Type B pancreatic cell (in vitro differentiated cells): ENCODE results near the gene PPT2. TPM values are rescaled to one million over a fixed set of nuclear protein-coding genes. Genes with fewer than 3 reads are reported as not detected.

ENCODE experiments used
- DNase-seq: peaks from one replicate; pipeline ENCODE4 v3.0.0; 2021; ENCODE audit warnings: mixed read lengths; ENCODE audit not compliant: unreplicated experiment; ENCODE audit errors: extremely low spot score
- H3K27ac Mint-ChIP-seq: 2 replicates; pipeline ENCODE4 v1.8.0; 2021; ENCODE audit warnings: mild to moderate bottlenecking, mixed read lengths
- H3K27me3 Mint-ChIP-seq: 2 replicates; pipeline ENCODE4 v1.8.0; 2021; ENCODE audit warnings: mixed read lengths
- H3K36me3 Mint-ChIP-seq: 2 replicates; pipeline ENCODE4 v1.8.0; 2021; ENCODE audit warnings: mixed read lengths
- H3K4me1 Mint-ChIP-seq: one replicate; pipeline ENCODE4 v1.8.0; 2021; ENCODE audit warnings: mixed read lengths; ENCODE audit not compliant: unreplicated experiment
- H3K4me3 Mint-ChIP-seq: 2 replicates; pipeline ENCODE4 v1.8.0; 2021; ENCODE audit warnings: mild to moderate bottlenecking, mixed read lengths
- H3K9me3 Mint-ChIP-seq: 2 replicates; pipeline ENCODE4 v1.8.0; 2021; ENCODE audit warnings: mixed read lengths
- total RNA-seq: library from RNA; stranded (reverse); gene quantifications from 2 replicates; pipeline ENCODE4 v1.2.1, GENCODE V29; 2021; ENCODE audit warnings: low replicate concordance
- TF ChIP-seq, protein P1 (sequence below): fragments of 200-600 bp; sonication (generic); conservative IDR thresholded peaks from 2 replicates; pipeline ENCODE4 v1.5.0; 2021; ENCODE audit warnings: antibody characterized with exemption, mild to moderate bottlenecking

The PPT2 gene
- total RNA-seq, 1 donor from 2014 or later: 46.9 TPM

DNA sequence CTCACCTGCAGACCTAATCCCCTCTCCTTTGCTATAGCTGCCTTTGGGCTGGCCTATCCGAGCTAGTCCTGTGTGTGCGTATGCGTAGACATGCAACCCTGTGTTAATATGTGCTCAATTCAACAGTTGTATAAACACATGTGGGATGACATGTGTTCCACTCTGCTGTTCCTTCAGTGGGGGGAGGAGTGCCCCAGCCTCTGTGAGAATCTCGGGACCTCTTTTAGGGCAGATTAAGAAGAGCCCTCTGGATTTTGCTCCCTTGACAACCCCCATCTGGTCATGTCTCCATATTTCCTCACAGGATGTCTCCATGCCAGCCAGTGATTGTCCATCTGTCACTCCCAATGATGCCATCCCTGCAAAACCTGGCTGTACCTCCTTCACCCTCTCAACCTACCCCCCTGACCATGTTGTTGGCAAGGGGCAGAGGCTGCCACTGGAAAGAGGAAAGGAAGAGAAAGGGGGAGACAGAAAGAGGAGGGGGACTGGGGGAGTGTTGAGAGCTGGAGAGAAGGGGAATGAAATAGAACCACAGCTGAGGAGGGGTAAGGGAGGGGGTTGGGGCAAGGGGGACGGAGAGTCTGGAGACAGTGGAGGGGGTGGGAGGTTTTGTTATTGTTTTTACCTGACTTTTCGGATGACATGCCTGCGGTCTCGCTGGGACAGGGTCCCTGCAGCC, 2.6 kb upstream of the PPT2 start:
- peaks cover 21% of the 10 kb centered on the region for H3K27me3 Mint-ChIP-seq
- H3K4me3 Mint-ChIP-seq: peak overlapping the region; percentile 36
- TF ChIP-seq, protein P1, sequence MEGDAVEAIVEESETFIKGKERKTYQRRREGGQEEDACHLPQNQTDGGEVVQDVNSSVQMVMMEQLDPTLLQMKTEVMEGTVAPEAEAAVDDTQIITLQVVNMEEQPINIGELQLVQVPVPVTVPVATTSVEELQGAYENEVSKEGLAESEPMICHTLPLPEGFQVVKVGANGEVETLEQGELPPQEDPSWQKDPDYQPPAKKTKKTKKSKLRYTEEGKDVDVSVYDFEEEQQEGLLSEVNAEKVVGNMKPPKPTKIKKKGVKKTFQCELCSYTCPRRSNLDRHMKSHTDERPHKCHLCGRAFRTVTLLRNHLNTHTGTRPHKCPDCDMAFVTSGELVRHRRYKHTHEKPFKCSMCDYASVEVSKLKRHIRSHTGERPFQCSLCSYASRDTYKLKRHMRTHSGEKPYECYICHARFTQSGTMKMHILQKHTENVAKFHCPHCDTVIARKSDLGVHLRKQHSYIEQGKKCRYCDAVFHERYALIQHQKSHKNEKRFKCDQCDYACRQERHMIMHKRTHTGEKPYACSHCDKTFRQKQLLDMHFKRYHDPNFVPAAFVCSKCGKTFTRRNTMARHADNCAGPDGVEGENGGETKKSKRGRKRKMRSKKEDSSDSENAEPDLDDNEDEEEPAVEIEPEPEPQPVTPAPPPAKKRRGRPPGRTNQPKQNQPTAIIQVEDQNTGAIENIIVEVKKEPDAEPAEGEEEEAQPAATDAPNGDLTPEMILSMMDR: no peak
- H3K9me3 Mint-ChIP-seq: no peaks in the 10 kb centered on the region
- peaks cover 6% of the 10 kb centered on the region for H3K36me3 Mint-ChIP-seq
- peaks cover 45% of the 10 kb centered on the region for H3K4me1 Mint-ChIP-seq
- H3K27ac Mint-ChIP-seq: peak overlapping the region; percentile 24
- DNase-seq: no peak

DNA sequence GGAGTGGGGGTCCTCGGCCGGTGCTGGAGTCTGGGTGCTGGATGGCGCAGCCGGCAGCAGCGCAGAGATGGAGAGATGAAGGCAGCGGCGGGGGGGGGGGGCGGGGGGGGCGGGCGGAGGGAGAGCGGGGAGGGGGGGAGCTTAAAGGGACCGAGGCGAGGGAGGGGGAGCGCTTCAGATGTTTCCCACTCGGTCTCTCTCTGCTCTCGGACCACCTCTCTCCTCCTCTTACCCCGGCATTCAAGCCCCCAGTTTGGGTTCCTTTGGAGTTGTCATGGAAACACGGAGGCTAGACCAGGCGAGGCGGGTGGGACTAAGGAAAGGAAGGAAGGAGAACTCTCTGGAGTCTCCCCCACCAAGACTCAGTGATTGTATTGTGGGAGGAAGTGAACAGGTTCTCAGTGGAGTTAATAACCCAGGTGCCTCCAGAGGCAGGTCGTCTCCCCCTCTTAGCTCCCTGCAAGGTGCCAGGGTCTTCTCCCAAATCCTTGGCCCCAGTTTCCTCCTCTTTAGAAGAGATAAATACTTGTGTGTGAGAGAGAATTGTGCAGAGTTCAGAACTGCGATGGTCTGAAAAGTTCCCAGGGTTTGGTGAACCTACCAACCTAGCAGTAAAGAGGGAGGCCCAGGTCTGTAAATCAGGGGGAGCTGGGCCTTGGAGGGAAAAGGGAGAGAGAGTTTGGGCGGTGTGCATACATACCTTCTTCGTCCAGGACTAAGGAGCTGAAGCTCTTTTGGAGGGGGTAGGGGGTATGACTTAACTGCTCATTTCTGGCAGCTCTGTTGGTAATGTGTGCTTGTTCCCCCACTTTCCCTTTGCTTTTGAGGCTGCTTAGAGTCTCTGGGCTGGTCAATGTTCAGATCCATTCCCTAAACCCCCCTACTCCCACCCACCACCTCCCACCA, 1.8 kb upstream of the PPT2 start, which contains the start of gene PRRT1:
TSS of gene PRRT1 (minus strand) at position 77 of the 906 bp plus-strand sequence. CDS start 112 bp downstream, outside the sequence.
- Mint-ChIP-seq H3K4me3 (peak within 1 kb of the TSS; percentile 100), H3K36me3 (peaks cover 6% of the 10 kb centered on the region), H3K27ac (peak within 1 kb of the TSS; percentile 97), H3K9me3 (no peaks in the 10 kb centered on the region), H3K27me3 (peaks cover 17% of the 10 kb centered on the region), H3K4me1 (peaks cover 40% of the 10 kb centered on the region)
- DNase-seq: no peak
- TF ChIP-seq, protein P1: no peak

DNA sequence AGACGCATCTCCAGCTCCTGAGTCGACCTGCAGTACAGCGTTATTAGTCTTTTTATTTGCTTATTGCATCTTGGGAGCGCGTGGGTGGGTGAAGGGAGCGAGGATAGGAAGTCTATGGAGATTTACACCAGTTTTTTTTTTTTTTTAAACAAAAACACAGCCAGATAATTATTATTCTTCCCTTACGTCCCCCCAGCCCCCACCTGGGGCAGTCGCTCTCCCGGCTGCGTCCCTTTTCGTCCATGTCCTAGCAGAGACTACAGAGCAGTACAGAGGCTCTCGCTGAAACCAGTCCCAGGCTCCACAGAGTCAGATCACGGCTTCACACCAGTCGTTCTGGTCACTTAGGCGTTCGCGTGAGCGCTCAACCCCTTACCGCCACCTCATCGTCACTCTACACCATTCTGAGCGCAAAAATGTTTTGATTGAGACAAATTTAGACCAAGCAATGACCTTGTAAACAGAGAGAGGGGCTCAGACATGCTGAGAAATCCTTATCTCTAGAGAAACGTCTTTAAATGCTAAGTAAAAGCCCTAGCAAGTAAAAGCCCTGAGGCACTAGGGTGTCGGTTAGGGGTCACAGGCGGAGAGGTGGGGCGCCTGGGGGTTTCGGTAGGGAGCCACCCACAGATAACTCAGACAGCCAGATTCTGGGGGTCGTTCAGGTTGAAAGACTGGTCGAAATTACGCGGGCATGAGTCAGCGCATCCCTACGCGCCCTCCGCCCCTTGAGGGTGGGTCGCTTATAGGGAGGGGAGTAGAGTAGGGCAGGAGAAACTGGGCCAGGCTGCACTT, 975 bp upstream of the PPT2 start:
- peaks cover 14% of the 10 kb centered on the region for H3K36me3 Mint-ChIP-seq
- peak overlapping the region; percentile 100 for H3K4me3 Mint-ChIP-seq
- no peaks in the 10 kb centered on the region for H3K9me3 Mint-ChIP-seq
- peaks cover 17% of the 10 kb centered on the region for H3K27me3 Mint-ChIP-seq
- TF ChIP-seq, protein P1: no peak
- H3K27ac Mint-ChIP-seq: peak overlapping the region; percentile 97
- H3K4me1 Mint-ChIP-seq: peaks cover 40% of the 10 kb centered on the region
- DNase-seq: no peak

DNA sequence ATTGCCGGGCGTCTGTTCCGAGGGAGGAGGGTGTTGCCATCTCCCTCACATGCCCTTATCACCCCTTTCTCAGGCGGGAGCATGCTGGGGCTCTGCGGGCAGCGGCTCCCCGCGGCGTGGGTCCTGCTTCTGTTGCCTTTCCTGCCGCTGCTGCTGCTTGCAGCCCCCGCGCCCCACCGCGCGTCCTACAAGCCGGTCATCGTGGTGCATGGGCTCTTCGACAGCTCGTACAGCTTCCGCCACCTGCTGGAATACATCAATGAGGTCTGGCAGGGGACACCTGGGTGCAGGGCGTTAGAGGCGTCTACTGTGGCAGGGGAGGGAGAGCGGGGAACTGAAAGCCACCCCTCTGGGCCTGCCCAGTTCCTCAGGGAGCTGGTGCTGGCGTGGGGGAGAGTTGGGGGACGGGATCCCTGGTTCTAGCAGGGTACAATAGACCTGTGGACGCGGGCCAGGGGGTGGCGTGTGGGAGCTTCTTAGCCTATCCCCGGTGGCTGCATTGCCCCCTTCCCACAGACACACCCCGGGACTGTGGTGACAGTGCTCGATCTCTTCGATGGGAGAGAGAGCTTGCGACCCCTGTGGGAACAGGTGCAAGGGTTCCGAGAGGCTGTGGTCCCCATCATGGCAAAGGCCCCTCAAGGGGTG, 697 bp downstream of the PPT2 start:
- H3K27ac Mint-ChIP-seq: peak overlapping the region; percentile 97
- peak; percentile 77 for DNase-seq
- peaks cover 22% of the 10 kb centered on the region for H3K36me3 Mint-ChIP-seq
- H3K4me3 Mint-ChIP-seq: peak overlapping the region; percentile 100
- peaks cover 17% of the 10 kb centered on the region for H3K27me3 Mint-ChIP-seq
- H3K4me1 Mint-ChIP-seq: peaks cover 40% of the 10 kb centered on the region
- H3K9me3 Mint-ChIP-seq: no peaks in the 10 kb centered on the region
- TF ChIP-seq, protein P1: peak; percentile 65

DNA sequence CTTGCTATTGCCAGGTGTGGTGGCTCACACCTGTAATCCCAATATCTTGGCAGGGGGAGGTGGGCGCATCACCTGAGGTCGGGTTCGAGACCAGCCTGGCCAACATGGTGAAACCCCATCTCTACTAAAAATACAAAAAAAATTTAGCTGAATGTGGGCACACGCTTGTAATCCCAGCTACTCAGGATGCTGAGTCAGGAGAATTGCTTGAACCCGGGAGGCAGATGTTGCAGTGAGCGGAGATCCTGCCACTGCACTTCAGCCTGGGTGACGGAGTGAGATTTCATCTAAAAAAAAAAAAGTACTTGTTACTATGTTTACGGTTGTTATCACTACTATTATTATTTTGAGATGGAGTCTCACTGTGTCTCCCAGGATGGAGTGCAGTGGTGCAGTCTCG, 3.0 kb downstream of the PPT2 start:
- Mint-ChIP-seq H3K27me3 (peaks cover 3% of the 10 kb centered on the region), H3K27ac (no peak overlapping the region), H3K4me1 (peaks cover 30% of the 10 kb centered on the region), H3K36me3 (peaks cover 22% of the 10 kb centered on the region), H3K9me3 (no peaks in the 10 kb centered on the region), H3K4me3 (no peak overlapping the region)
- TF ChIP-seq, protein P1: no peak
- DNase-seq: no peak
